Left lung (tissue), 10 donors: Measurements from ENCODE around the gene MOCS2. TPM values are rescaled to one million over a fixed set of nuclear protein-coding genes. Genes with fewer than 3 reads are reported as not detected.

Experiments used
- ATAC-seq: fragments of 200-7000 bp; cut with Tn5 transposase; one replicate; pipeline ENCODE4 v1.9.1; 2020; ENCODE audit warnings: moderate library complexity
- DNase-seq, 4 donors: peaks; one replicate each; pipeline ENCODE4 v3.0.0-alpha.2; 2013 to 2020
- H3K27ac ChIP-seq, 2 donors: fragments of 200-600 bp; sonication (generic) in 1 of 2; one replicate each; pipeline versions ENCODE4 v1.5.0 to v1.8.0; 2020 to 2021
- H3K27me3 ChIP-seq, 2 donors: fragments of 200-600 bp; sonication (generic) in 1 of 2; one replicate each; pipeline versions ENCODE4 v1.5.0 to v1.8.0; 2020 to 2021
- H3K36me3 ChIP-seq, 2 donors: fragments of 200-600 bp; sonication (generic) in 1 of 2; one replicate each; pipeline versions ENCODE4 v1.5.0 to v1.8.0; 2020 to 2021
- H3K4me1 ChIP-seq, 2 donors: fragments of 200-600 bp; one replicate each; pipeline ENCODE4 v1.8.0; 2021
- H3K4me3 ChIP-seq, 2 donors: fragments of 200-600 bp; sonication (generic) in 1 of 2; one replicate each; pipeline versions ENCODE4 v1.5.0 to v1.8.0; 2020 to 2021; ENCODE audit warnings: mild to moderate bottlenecking in 1 of 2
- H3K9me3 ChIP-seq, 2 donors: fragments of 200-600 bp; sonication (generic) in 1 of 2; one replicate each; pipeline versions ENCODE4 v1.5.0 to v1.8.0; 2020 to 2021
- CTCF ChIP-seq, 2 donors: fragments of 200-600 bp; sonication (generic) in 1 of 2; IDR thresholded peaks; one replicate each; pipeline versions ENCODE4 v1.5.0 to v1.8.0; 2021; ENCODE audit warnings: antibody characterized with exemption in 2 of 2
- intact Hi-C, 2 donors: fragments of 100-400 bp; cut with DNase I; formaldehyde crosslinking; loops; one replicate each; pipeline versions ENCODE4 v1.11.2 to v1.14.2; 2022
- polyA plus RNA-seq, 6 donors: library from polyadenylated mRNA; unstranded; fragments of 120-200 nt; gene quantifications; one replicate each; pipeline ENCODE4 v1.2.1, GENCODE V29; 2013; ENCODE audit not compliant: insufficient read length in 6 of 6
- total RNA-seq, 2 donors: library from RNA; stranded (reverse); fragmentation: NEBNext Ultra II Directional; extraction: Animal tissue kit (Norgen Biotek cat#: 25700); gene quantifications; one replicate each; pipeline ENCODE4 v1.2.1, GENCODE V29; 2021
- donor health status: DM: no; HTN: yes; CAD: no.
- donor health status: DM: no; HTN: no; CAD: no.

The MOCS2 gene
- total and polyA plus RNA-seq, 8 donors = 38.8 to 53.8 (median 45.5) TPM

DNA sequence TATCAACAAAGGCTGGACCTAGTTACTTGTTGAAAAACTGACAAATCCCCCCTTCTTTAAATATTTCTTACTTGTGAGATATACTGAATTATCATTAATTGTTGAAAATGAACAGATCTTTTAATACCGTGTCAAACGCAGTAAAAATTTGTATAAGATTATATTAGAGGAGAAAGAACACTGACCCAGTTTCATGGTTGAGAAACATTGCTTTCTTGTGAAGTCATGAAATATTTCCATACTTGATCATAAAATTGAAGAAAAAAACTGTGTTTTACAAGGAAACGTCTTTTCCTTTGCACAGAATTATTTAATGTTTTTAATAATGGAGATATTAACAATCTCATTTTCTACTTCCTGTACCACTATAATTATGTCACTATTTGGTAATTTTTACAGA lies 45.8 kb downstream of the MOCS2 start:
- Histone ChIP-seq H3K27me3 (no peaks in the 10 kb centered on the region), H3K4me3 (no peak overlapping the region), H3K9me3 (no peaks in the 10 kb centered on the region), H3K27ac (no peak overlapping the region), H3K36me3 (peaks cover 0 to 62% of the 10 kb centered on the region in 2 donors), H3K4me1 (no peaks in the 10 kb centered on the region)
- DNase-seq (no peak), ATAC-seq (no peak)
- intact Hi-C loops = no loop called here
- TF ChIP-seq CTCF (IDR thresholded peaks at IDR 0.05) = no peak

- peaks cover 0 to 65% of the 10 kb centered on the region in 2 donors for H3K36me3 ChIP-seq
- ATAC-seq (no peak), DNase-seq (no peak)
- H3K27ac ChIP-seq = no peak overlapping the region
- H3K4me3 ChIP-seq = no peak overlapping the region
- TF ChIP-seq CTCF (IDR thresholded peaks at IDR 0.05) = no peak
- H3K4me1 ChIP-seq = no peaks in the 10 kb centered on the region
- H3K27me3 ChIP-seq = no peaks in the 10 kb centered on the region
- intact Hi-C loops = no loop called here
- H3K9me3 ChIP-seq = no peaks in the 10 kb centered on the region
These were observed 46.4 kb downstream of the MOCS2 start for GRCh38 chr5:53063176-53063575.

DNA sequence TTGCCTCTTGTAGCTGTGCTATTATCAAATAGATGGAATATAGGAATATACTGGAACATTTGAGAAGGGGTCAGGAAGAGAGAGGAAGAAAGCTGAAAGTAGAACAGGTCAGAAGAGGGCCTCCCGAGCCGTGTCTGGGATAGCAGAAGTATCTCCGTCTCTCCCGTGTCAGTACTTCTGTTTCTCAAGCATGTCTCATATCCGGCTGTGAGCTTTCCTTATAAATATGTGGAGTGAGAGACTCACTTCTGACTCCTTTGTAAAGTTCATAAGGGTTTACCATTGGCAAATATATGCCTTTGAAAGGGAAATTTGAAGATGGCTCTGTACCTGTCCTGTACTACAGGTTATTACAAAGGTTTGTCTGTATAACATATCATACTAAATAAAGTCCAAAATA lies 50.3 kb downstream of the MOCS2 start:
- peaks cover 0 to 38% of the 10 kb centered on the region in 2 donors for H3K36me3 ChIP-seq
- intact Hi-C loops = no loop called here
- H3K27me3 ChIP-seq = no peaks in the 10 kb centered on the region
- no peak overlapping the region for H3K4me3 ChIP-seq
- no peak overlapping the region for H3K27ac ChIP-seq
- DNase-seq = no peak
- no peaks in the 10 kb centered on the region for H3K4me1 ChIP-seq
- H3K9me3 ChIP-seq = no peaks in the 10 kb centered on the region
- ATAC-seq = no peak
- no peak for TF ChIP-seq CTCF (IDR thresholded peaks at IDR 0.05)

GRCh38 chr5:53055365-53055764 lies 54.2 kb downstream of the MOCS2 start:
- Histone ChIP-seq H3K9me3 (no peaks in the 10 kb centered on the region), H3K27me3 (no peaks in the 10 kb centered on the region), H3K27ac (no peak overlapping the region), H3K4me3 (no peak overlapping the region), H3K36me3 (peaks cover 0 to 33% of the 10 kb centered on the region in 2 donors), H3K4me1 (no peaks in the 10 kb centered on the region)
- TF ChIP-seq CTCF (IDR thresholded peaks at IDR 0.05) = no peak
- DNase-seq (no peak), ATAC-seq (no peak)
- intact Hi-C loops = no loop called here

- no peak for TF ChIP-seq CTCF (IDR thresholded peaks at IDR 0.05)
- ATAC-seq = no peak
- no peak overlapping the region for H3K4me3 ChIP-seq
- H3K27me3 ChIP-seq = no peaks in the 10 kb centered on the region
- H3K9me3 ChIP-seq = no peaks in the 10 kb centered on the region
- H3K36me3 ChIP-seq = peaks cover 0 to 18% of the 10 kb centered on the region in 2 donors
- no peak for DNase-seq
- intact Hi-C loops = no loop called here
- no peak overlapping the region for H3K27ac ChIP-seq
- H3K4me1 ChIP-seq = no peaks in the 10 kb centered on the region
These were observed 56.2 kb downstream of the MOCS2 start for GRCh38 chr5:53053364-53053763.
